ENCODE results near the gene GTSE1. TPM values are rescaled to one million over a fixed set of nuclear protein-coding genes. Genes with fewer than 3 reads are reported as not detected.

The GTSE1 gene
- total RNA-seq, 1 donor from 2014 or later: 0.95 TPM

DNA sequence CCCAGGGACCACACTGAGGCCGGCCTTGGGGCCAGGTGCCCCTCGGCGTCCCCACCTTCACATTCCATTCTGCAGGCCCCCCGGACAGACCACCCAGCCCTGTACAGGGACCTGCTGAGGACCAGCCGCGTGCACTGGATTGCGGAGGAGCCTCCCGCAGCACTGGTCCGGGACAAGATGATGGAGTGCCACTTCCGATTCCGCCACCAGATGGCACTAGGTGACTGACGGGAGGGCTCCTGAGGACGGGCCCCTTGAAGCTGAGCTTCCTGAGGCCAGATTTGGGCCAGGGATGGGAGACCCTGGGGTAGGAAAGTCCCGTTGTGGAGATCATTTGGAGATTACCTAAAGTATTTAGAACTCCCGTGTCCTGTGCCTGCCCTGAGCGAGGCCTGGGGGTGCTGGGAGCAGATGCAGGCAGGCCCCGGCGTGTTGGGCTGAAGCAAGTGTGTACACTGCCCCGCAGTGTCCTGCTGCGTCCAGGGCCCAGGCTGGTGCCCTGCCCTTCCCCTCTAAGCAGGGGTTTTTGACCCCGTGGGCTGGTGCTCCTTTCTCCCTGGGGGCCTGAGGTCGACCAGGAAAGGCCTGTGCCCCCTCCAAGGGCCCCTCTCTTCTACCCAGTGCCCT lies 58.8 kb downstream of the GTSE1 start:
- no peak overlapping the region for H3K27ac Mint-ChIP-seq
- CTCF ChIA-PET: interaction anchor here (1.9 to 2.1 kb wide), 2 partner anchors 12 to 186 kb away, joined by 11 to 14 read pairs; no protein-coding TSS in a partner anchor
- H3K36me3 Mint-ChIP-seq (ENCODE audit: low read depth): peaks cover 78% of the 10 kb centered on the region

DNA sequence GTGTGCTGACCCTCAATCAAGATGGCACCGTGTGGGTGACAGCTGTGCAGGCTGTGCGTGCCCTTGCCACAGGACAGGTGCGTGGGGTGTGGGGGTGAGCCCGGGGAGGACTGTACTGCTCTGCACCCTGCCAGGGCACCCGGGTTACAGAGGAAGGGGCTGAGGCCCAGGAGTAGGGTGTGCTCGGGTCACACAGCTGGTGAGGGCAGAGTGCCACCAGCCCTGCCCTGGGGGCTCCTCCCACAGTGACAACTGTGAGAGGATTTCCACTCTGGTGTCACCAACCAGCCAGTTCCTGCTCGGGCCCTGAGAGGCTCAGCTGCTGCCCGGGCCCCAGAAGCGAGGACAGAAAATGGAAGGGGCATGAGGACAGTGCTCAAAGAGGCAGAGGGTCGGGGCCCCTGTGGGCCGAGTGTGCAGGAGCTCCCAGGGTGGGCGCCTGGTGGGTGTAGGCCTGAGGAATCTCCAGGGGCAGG lies 59.4 kb downstream of the GTSE1 start:
- no peak overlapping the region for H3K27ac Mint-ChIP-seq
- H3K36me3 Mint-ChIP-seq (ENCODE audit: low read depth): peaks cover 76% of the 10 kb centered on the region
- CTCF ChIA-PET: interaction anchor here (1.9 to 2.1 kb wide), 2 partner anchors 12 to 186 kb away, joined by 11 to 14 read pairs; no protein-coding TSS in a partner anchor
- POLR2A ChIA-PET: interaction anchor here (1.0 kb wide), 1 partner anchor 12 kb away, joined by 3 read pairs; no protein-coding TSS in a partner anchor
- TF ChIP-seq, protein P1, sequence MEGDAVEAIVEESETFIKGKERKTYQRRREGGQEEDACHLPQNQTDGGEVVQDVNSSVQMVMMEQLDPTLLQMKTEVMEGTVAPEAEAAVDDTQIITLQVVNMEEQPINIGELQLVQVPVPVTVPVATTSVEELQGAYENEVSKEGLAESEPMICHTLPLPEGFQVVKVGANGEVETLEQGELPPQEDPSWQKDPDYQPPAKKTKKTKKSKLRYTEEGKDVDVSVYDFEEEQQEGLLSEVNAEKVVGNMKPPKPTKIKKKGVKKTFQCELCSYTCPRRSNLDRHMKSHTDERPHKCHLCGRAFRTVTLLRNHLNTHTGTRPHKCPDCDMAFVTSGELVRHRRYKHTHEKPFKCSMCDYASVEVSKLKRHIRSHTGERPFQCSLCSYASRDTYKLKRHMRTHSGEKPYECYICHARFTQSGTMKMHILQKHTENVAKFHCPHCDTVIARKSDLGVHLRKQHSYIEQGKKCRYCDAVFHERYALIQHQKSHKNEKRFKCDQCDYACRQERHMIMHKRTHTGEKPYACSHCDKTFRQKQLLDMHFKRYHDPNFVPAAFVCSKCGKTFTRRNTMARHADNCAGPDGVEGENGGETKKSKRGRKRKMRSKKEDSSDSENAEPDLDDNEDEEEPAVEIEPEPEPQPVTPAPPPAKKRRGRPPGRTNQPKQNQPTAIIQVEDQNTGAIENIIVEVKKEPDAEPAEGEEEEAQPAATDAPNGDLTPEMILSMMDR (IDR thresholded peaks at IDR 0.05): no peak
- no peak overlapping the region for H3K4me3 Mint-ChIP-seq
- H3K4me1 Mint-ChIP-seq: peaks cover 11% of the 10 kb centered on the region
- intact Hi-C loops (cut with micrococcal nuclease): loop anchor here (1.0 to 2.0 kb wide), 2 partner anchors 13 to 186 kb away; no protein-coding TSS in a partner anchor
- DNase-seq (no peak), ATAC-seq (ENCODE audit: low read depth) (no peak)
- no peaks in the 10 kb centered on the region for H3K27me3 Mint-ChIP-seq
- H3K9me3 Mint-ChIP-seq: no peaks in the 10 kb centered on the region

More for the DNA sequence above, 58.8 kb downstream of the GTSE1 start:
- intact Hi-C loops (cut with micrococcal nuclease): loop anchor here (1.0 to 2.0 kb wide), 2 partner anchors 13 to 187 kb away; no protein-coding TSS in a partner anchor
- Mint-ChIP-seq H3K9me3 (no peaks in the 10 kb centered on the region), H3K27me3 (no peaks in the 10 kb centered on the region), H3K4me3 (no peak overlapping the region), H3K4me1 (peaks cover 11% of the 10 kb centered on the region)
- DNase-seq (peak; percentile 61), ATAC-seq (ENCODE audit: low read depth) (peak; percentile 45)
- POLR2A ChIA-PET: no interaction called here
- TF ChIP-seq, protein P1 (IDR thresholded peaks at IDR 0.05): peak; percentile 29

- DNase-seq (no peak), ATAC-seq (ENCODE audit: low read depth) (no peak)
- CTCF ChIA-PET: interaction anchor here (1.9 to 2.1 kb wide), 2 partner anchors 11 to 185 kb away, joined by 11 to 14 read pairs; no protein-coding TSS in a partner anchor
- H3K4me1 Mint-ChIP-seq: peaks cover 12% of the 10 kb centered on the region
- H3K9me3 Mint-ChIP-seq: no peaks in the 10 kb centered on the region
- intact Hi-C loops (cut with micrococcal nuclease): no loop called here
- H3K36me3 Mint-ChIP-seq (ENCODE audit: low read depth): peaks cover 75% of the 10 kb centered on the region
- H3K4me3 Mint-ChIP-seq: no peak overlapping the region
- H3K27me3 Mint-ChIP-seq: no peaks in the 10 kb centered on the region
- H3K27ac Mint-ChIP-seq: no peak overlapping the region
- POLR2A ChIA-PET: interaction anchor here (1.0 kb wide), 1 partner anchor 11 kb away, joined by 3 read pairs; no protein-coding TSS in a partner anchor
- TF ChIP-seq, protein P1 (IDR thresholded peaks at IDR 0.05): no peak
Observed at GRCh38 chr22:46356496-46357480, 60.1 kb downstream of the GTSE1 start.

GRCh38 chr22:46357711-46358520 lies 61.2 kb downstream of the GTSE1 start:
- DNase-seq: no peak
- Mint-ChIP-seq H3K4me1 (peaks cover 17% of the 10 kb centered on the region), H3K36me3 (ENCODE audit: low read depth) (peaks cover 71% of the 10 kb centered on the region), H3K9me3 (no peaks in the 10 kb centered on the region), H3K27ac (no peak overlapping the region), H3K4me3 (no peak overlapping the region), H3K27me3 (no peaks in the 10 kb centered on the region)
- POLR2A ChIA-PET: no interaction called here
- ATAC-seq (ENCODE audit: low read depth): no peak
- CTCF ChIA-PET: interaction anchor here (1.2 kb wide), 1 partner anchor 10 kb away, joined by 4 read pairs; no protein-coding TSS in a partner anchor
- TF ChIP-seq, protein P1 (IDR thresholded peaks at IDR 0.05): no peak
- intact Hi-C loops (cut with micrococcal nuclease): no loop called here

All from activated B cell treated with CpG ODN at 0.5 μM for 24 hours (primary cell).